ENCODE measurements around the gene KMT5C. TPM values are rescaled to one million over a fixed set of nuclear protein-coding genes. Genes with fewer than 3 reads are reported as not detected.

The KMT5C gene
- total RNA-seq, 2 donors from 2014 or later: 73.1 to 80.6 TPM

- no peak overlapping the region for H3K4me3 Mint-ChIP-seq
- DNase-seq: no peak
Observed at GRCh38 chr19:55391702-55392615, 52.3 kb downstream of the KMT5C start.

GRCh38 chr19:55392820-55393761 is 53.4 kb downstream of the KMT5C start:
- H3K9ac ChIP-seq (ENCODE audit: extremely low read depth, low read length, poor library complexity, severe bottlenecking): no peak overlapping the region
- no peak overlapping the region for H3K4me3 Mint-ChIP-seq

More at GRCh38 chr19:55391702-55392615, 52.3 kb downstream of the KMT5C start:
- Histone ChIP-seq H3K36me3 (ENCODE audit: control insufficient read depth, insufficient read depth, low read length) (peaks cover 43% of the 10 kb centered on the region), H3K9ac (ENCODE audit: extremely low read depth, low read length, poor library complexity, severe bottlenecking) (no peak overlapping the region), H3K4me1 (ENCODE audit: control insufficient read depth, insufficient read depth, low read length) (peaks cover 21% of the 10 kb centered on the region), H3K27ac (ENCODE audit: low read depth, low read length) (peak overlapping the region; percentile 37), H3K9me3 (ENCODE audit: control insufficient read depth, low read length) (no peaks in the 10 kb centered on the region), H3K27me3 (ENCODE audit: control insufficient read depth, insufficient read depth, low read length, poor library complexity, severe bottlenecking) (no peaks in the 10 kb centered on the region), H3K4me3 (ENCODE audit: low read length) (no peak overlapping the region)
- Mint-ChIP-seq H3K9me3 (no peaks in the 10 kb centered on the region), H3K27ac (no peak overlapping the region), H3K4me1 (peaks cover 34% of the 10 kb centered on the region), H3K27me3 (ENCODE audit: insufficient read depth) (no peaks in the 10 kb centered on the region), H3K36me3 (ENCODE audit: low read depth) (peaks cover 33% of the 10 kb centered on the region)
- no peak for TF ChIP-seq CTCF (conservative IDR thresholded peaks at IDR 0.05)
- WGBS, 2 experiments (ENCODE audit: insufficient coverage in 1 of 2, insufficient read length in 1 of 2): 64 to 70% methylated on average over 14 to 18 of the region's 18 CpGs

More at GRCh38 chr19:55392820-55393761, 53.4 kb downstream of the KMT5C start:
- peaks cover 25% of the 10 kb centered on the region for H3K4me1 Mint-ChIP-seq
- Histone ChIP-seq H3K4me3 (ENCODE audit: low read length) (no peak overlapping the region), H3K27ac (ENCODE audit: low read depth, low read length) (peak overlapping the region; percentile 61), H3K27me3 (ENCODE audit: control insufficient read depth, insufficient read depth, low read length, poor library complexity, severe bottlenecking) (no peaks in the 10 kb centered on the region), H3K36me3 (ENCODE audit: control insufficient read depth, insufficient read depth, low read length) (peaks cover 32% of the 10 kb centered on the region), H3K9me3 (ENCODE audit: control insufficient read depth, low read length) (no peaks in the 10 kb centered on the region), H3K4me1 (ENCODE audit: control insufficient read depth, insufficient read depth, low read length) (peaks cover 11% of the 10 kb centered on the region)
- no peaks in the 10 kb centered on the region for H3K9me3 Mint-ChIP-seq
- no peak overlapping the region for H3K27ac Mint-ChIP-seq
- TF ChIP-seq CTCF (conservative IDR thresholded peaks at IDR 0.05): no peak
- no peak for DNase-seq
- 42 to 49% methylated on average over 9 to 18 of the region's 18 CpGs for WGBS, 2 experiments (ENCODE audit: insufficient coverage in 1 of 2, insufficient read length in 1 of 2)
- peaks cover 4% of the 10 kb centered on the region for H3K27me3 Mint-ChIP-seq (ENCODE audit: insufficient read depth)
- peaks cover 22% of the 10 kb centered on the region for H3K36me3 Mint-ChIP-seq (ENCODE audit: low read depth)

Other genes with a start within 250 kb of the KMT5C start
- 100 to 1,000 TPM in 1 of 2 donors, 10 to 100 TPM in 1; 98.2 to 107 TPM for gene PPP1R12C, start 222.2 kb upstream of the KMT5C start, total RNA-seq
- 10 to 100 TPM; 22.9 to 66.7 TPM for gene TNNT1, start 190.7 kb upstream of the KMT5C start, total RNA-seq
- gene TNNI3, start 182.1 kb upstream of the KMT5C start, total RNA-seq: 10 to 100 TPM in 1 of 2 donors, 1 to 10 TPM in 1; 9.8 to 14.2 TPM
- 1 to 10 TPM; 5.9 to 9.5 TPM for gene DNAAF3, start 173.3 kb upstream of the KMT5C start, total RNA-seq
- not detected for gene SYT5, start 159.6 kb upstream of the KMT5C start, total RNA-seq
- gene PTPRH, start 130.4 kb upstream of the KMT5C start, total RNA-seq: not detected
- gene TMEM86B, start 111.1 kb upstream of the KMT5C start, total RNA-seq: 1 to 10 TPM; 2.9 to 5.9 TPM
- 10 to 100 TPM; 74.8 to 79.9 TPM for gene PPP6R1, start 80.9 kb upstream of the KMT5C start, total RNA-seq
- 10 to 100 TPM; 43.7 to 48.5 TPM for gene HSPBP1, start 59.8 kb upstream of the KMT5C start, total RNA-seq
- gene BRSK1, start 55.9 kb upstream of the KMT5C start, total RNA-seq: 10 to 100 TPM; 75.9 to 91.4 TPM
- under 1 TPM; 0.73 to 0.95 TPM for gene TMEM150B, start 14.5 kb upstream of the KMT5C start, total RNA-seq
- under 1 TPM; 0.75 to 0.84 TPM for gene COX6B2, start 14.8 kb downstream of the KMT5C start, total RNA-seq
- under 1 TPM; 0.09 to 0.11 TPM for gene GARIN5B, start 23.4 kb downstream of the KMT5C start, total RNA-seq
- 1 to 10 TPM in 1 of 2 donors, under 1 TPM in 1; 0.91 to 1.7 TPM for gene IL11, start 30.6 kb downstream of the KMT5C start, total RNA-seq
- gene TMEM190, start 37.0 kb downstream of the KMT5C start, total RNA-seq: 1 to 10 TPM in 1 of 2 donors, not detected in 1; 1.2 TPM
- gene TMEM238, start 44.4 kb downstream of the KMT5C start, total RNA-seq: 1 to 10 TPM; 3.9 to 4.4 TPM
- 1,000 to 10,000 TPM; 1,672 to 1,902 TPM for gene RPL28, start 46.1 kb downstream of the KMT5C start, total RNA-seq
- gene UBE2S, start 67.9 kb downstream of the KMT5C start, total RNA-seq: 100 to 1,000 TPM; 202 to 246 TPM
- not detected for gene SHISA7, start 103.4 kb downstream of the KMT5C start, total RNA-seq
- gene ISOC2, start 121.8 kb downstream of the KMT5C start, total RNA-seq: 10 to 100 TPM; 35.9 to 39.2 TPM
- 1 to 10 TPM in 1 of 2 donors, under 1 TPM in 1; 0.62 to 2.3 TPM for gene C19orf85, start 124.9 kb downstream of the KMT5C start, total RNA-seq
- 10 to 100 TPM in 1 of 2 donors, 1 to 10 TPM in 1; 9.9 to 12.6 TPM for gene ZNF628, start 136.7 kb downstream of the KMT5C start, total RNA-seq
- gene NAT14, start 145.3 kb downstream of the KMT5C start, total RNA-seq: 10 to 100 TPM; 51.3 to 67.1 TPM
- 1 to 10 TPM; 1.4 to 2.4 TPM for gene SSC5D, start 148.6 kb downstream of the KMT5C start, total RNA-seq
- gene SBK2, start 197.3 kb downstream of the KMT5C start, total RNA-seq: 1 to 10 TPM; 3.3 to 6.6 TPM
- 1 to 10 TPM in 1 of 2 donors, under 1 TPM in 1; 0.48 to 1.4 TPM for gene SBK3, start 205.7 kb downstream of the KMT5C start, total RNA-seq
- gene ZNF579, start 241.0 kb downstream of the KMT5C start, total RNA-seq: 10 to 100 TPM; 27.5 to 30.7 TPM

All from endodermal cell (in vitro differentiated cells).